Panc1 (cell line): ENCODE results near the gene NRGN.

Experiments
- POLR2AphosphoS5 ChIP-seq: IDR thresholded peaks from 2 replicates; pipeline ENCODE4 v1.6.1; 2012; ENCODE audit warnings: mild to moderate bottlenecking, low read depth, low read length, moderate library complexity
- SIN3A ChIP-seq: IDR thresholded peaks from 2 replicates; pipeline ENCODE4 v1.6.1; 2012; ENCODE audit warnings: low read depth, mild to moderate bottlenecking, low read length, moderate library complexity, borderline replicate concordance; ENCODE audit not compliant: insufficient read depth
- TCF7L2 ChIP-seq: IDR thresholded peaks from 2 replicates; pipeline ENCODE4 v1.6.1; 2011; ENCODE audit warnings: mild to moderate bottlenecking, low read depth, low read length, inconsistent platforms
- TF ChIP-seq, protein P1 (sequence below): fragments of 450-650 bp; IDR thresholded peaks from 2 replicates; pipeline ENCODE4 v1.5.1; 2017; ENCODE audit warnings: mild to moderate bottlenecking
- TF ChIP-seq, protein P2 (sequence below), 2 experiments: IDR thresholded peaks; 2 replicates each; pipeline ENCODE4 v1.6.1; 2011 to 2012; ENCODE audit warnings: low read depth in 2 of 2, control low read depth in 1 of 2, low read length in 1 of 2, mild to moderate bottlenecking in 1 of 2, moderate library complexity in 1 of 2; ENCODE audit not compliant: insufficient read depth in 1 of 2

DNA sequence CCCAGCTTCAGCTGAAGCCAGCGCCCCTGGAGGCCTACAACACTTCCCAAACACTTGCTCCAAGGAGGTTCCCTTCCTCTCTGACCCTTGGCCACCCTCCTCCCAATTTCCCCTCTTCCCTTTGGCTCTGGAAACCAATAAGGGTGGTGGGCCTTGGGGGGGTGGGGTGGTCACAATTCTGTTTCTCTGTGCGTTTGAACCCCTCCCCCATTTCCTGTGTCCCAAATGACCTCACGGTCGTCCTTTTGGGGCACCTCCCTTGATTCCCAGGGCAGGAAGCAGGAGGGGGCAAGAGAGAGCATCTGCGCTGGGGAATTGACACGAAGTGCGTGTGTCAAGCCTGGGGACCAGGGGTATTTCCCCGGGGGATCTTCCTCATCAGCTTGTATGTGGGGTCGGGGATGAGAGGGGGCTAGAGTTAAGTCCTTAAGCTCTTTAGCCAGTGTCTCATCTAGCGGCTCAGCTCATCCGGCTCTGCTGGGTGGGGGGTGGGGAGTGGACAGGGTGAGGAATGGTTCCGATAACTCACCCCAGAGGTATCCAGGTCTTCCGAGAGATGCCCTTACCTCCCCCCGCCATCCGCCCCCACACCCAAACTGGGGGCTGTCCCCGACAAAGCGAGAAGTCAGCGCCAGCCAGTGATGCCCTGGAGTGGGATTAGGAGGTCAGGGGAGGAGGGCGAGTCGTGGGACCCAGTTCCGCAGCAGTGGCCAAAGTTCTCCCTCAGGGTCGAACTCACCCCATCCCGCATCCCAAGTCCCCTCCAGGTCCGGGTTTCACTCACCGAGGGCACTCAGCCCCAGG is 21.8 kb downstream of the NRGN start:
- no peak for TF ChIP-seq TCF7L2
- TF ChIP-seq, protein P1, sequence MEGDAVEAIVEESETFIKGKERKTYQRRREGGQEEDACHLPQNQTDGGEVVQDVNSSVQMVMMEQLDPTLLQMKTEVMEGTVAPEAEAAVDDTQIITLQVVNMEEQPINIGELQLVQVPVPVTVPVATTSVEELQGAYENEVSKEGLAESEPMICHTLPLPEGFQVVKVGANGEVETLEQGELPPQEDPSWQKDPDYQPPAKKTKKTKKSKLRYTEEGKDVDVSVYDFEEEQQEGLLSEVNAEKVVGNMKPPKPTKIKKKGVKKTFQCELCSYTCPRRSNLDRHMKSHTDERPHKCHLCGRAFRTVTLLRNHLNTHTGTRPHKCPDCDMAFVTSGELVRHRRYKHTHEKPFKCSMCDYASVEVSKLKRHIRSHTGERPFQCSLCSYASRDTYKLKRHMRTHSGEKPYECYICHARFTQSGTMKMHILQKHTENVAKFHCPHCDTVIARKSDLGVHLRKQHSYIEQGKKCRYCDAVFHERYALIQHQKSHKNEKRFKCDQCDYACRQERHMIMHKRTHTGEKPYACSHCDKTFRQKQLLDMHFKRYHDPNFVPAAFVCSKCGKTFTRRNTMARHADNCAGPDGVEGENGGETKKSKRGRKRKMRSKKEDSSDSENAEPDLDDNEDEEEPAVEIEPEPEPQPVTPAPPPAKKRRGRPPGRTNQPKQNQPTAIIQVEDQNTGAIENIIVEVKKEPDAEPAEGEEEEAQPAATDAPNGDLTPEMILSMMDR = no peak
- no peak for TF ChIP-seq POLR2AphosphoS5
- TF ChIP-seq, protein P2, sequence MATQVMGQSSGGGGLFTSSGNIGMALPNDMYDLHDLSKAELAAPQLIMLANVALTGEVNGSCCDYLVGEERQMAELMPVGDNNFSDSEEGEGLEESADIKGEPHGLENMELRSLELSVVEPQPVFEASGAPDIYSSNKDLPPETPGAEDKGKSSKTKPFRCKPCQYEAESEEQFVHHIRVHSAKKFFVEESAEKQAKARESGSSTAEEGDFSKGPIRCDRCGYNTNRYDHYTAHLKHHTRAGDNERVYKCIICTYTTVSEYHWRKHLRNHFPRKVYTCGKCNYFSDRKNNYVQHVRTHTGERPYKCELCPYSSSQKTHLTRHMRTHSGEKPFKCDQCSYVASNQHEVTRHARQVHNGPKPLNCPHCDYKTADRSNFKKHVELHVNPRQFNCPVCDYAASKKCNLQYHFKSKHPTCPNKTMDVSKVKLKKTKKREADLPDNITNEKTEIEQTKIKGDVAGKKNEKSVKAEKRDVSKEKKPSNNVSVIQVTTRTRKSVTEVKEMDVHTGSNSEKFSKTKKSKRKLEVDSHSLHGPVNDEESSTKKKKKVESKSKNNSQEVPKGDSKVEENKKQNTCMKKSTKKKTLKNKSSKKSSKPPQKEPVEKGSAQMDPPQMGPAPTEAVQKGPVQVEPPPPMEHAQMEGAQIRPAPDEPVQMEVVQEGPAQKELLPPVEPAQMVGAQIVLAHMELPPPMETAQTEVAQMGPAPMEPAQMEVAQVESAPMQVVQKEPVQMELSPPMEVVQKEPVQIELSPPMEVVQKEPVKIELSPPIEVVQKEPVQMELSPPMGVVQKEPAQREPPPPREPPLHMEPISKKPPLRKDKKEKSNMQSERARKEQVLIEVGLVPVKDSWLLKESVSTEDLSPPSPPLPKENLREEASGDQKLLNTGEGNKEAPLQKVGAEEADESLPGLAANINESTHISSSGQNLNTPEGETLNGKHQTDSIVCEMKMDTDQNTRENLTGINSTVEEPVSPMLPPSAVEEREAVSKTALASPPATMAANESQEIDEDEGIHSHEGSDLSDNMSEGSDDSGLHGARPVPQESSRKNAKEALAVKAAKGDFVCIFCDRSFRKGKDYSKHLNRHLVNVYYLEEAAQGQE (IDR thresholded peaks at IDR 0.05; ENCODE audit: insufficient read depth in 1 of 2, low read depth in 2 of 2, low read length in 1 of 2) = no peak
- TF ChIP-seq SIN3A = no peak
